ENCODE measurements around the gene ITGA11.

Gene ITGA11

DNA sequence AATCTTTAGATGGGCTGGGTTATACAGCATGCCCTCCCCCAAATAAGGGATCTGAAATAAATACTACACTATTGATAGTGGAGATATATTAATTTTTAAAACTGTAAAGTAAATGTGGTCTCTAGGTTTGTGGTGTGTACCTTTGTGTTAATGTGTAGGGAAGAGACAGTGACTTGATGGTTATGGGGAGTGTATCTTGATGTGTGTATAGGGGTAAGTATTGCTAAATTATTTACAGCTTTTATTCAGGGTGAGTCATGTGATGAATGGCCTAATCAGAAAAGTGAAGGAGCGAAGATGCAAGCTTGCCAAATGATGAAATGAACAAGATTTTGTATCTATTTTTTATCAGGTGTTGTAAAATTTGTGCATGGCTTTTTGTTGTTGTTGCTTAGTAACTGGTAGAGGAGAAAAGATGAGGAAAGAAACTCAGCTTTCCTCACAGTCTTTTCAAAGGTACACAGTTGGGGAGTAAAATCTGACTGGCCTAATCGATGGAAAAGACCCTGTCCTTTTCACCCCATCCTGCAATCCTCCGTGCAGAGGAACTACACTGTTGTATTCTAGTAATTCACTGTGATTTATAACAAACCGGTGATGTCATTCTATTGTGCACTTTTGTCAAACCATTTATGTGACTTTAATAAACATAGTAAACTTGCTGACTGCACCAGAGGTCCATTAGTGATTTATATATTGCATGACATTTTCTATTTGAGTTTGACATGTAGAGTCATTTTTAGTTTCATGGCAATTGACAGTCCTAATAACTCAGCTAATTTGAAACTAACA lies 136.8 kb downstream of the ITGA11 start:
- DNase-seq: no peak

DNA sequence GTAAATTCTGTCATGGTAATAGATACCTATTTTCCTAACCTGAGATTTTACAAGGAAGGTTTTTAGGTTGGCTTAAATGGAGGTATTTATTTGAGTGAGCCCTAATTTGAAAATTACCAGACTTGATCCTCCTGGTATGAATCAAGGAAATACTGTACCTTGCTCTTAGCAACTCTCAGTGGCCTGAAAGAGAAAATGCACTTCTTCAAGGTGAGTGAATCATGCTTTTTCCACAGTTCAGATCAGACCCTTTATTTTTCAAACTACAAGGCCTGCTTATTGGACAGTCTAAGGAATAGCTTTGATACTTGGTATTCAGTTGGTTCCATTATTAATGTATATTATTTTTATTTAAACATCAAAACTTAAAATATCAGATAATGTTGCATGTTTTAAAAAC lies 139.0 kb downstream of the ITGA11 start:
- no peak for DNase-seq

GRCh38 chr15:68292157-68292781 lies 139.7 kb downstream of the ITGA11 start:
- no peak for DNase-seq

GRCh38 chr15:68290715-68291114 lies 141.2 kb downstream of the ITGA11 start:
- DNase-seq: no peak

- DNase-seq: no peak
Measured at GRCh38 chr15:68289621-68290352, 142.2 kb downstream of the ITGA11 start.

GRCh38 chr15:68289057-68289456 lies 142.9 kb downstream of the ITGA11 start:
- no peak for DNase-seq

DNA sequence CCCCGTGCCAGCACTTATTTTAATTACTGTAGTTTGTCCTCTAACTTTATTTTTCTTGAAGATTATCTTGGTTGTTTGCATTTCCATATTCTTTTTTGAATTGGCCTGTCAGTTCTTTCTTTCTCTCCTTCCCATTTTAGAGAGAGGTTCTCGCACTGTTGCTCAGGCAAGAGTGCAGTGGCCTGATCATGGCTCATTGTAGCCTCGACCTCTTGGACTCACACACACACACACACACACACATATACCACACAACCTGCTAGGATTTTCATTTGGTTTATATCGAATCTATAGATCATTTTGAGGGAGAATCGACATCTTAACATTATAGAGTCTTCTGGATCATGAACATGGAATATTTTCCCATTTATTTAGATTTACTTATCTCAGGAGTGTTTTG lies 145.7 kb downstream of the ITGA11 start:
- DNase-seq: no peak

GRCh38 chr15:68285259-68285980 lies 146.5 kb downstream of the ITGA11 start:
- no peak for DNase-seq

- no peak for DNase-seq
Measured at GRCh38 chr15:68284616-68285258, 147.2 kb downstream of the ITGA11 start.

DNA sequence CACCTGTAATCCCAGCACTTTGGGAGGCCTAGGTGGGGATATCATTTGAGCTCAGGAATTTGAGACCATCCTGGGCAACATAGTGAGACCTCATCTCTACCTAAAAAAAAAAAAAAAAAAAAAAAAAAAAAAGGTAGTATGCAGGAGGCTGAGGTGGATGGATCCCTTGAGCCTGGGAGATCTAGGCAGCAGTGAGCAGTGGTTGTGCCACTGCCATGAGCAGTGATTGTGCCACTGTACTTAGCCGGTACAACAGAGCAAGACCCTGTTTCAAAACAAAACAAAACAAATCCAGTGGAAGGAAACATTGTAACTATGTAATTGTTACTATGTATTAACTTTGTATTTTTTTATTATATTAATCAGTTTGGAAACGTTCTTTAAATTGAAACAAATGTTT lies 148.6 kb downstream of the ITGA11 start:
- DNase-seq: no peak

GRCh38 chr15:68281008-68281407 lies 151.0 kb downstream of the ITGA11 start:
- DNase-seq: no peak

DNA sequence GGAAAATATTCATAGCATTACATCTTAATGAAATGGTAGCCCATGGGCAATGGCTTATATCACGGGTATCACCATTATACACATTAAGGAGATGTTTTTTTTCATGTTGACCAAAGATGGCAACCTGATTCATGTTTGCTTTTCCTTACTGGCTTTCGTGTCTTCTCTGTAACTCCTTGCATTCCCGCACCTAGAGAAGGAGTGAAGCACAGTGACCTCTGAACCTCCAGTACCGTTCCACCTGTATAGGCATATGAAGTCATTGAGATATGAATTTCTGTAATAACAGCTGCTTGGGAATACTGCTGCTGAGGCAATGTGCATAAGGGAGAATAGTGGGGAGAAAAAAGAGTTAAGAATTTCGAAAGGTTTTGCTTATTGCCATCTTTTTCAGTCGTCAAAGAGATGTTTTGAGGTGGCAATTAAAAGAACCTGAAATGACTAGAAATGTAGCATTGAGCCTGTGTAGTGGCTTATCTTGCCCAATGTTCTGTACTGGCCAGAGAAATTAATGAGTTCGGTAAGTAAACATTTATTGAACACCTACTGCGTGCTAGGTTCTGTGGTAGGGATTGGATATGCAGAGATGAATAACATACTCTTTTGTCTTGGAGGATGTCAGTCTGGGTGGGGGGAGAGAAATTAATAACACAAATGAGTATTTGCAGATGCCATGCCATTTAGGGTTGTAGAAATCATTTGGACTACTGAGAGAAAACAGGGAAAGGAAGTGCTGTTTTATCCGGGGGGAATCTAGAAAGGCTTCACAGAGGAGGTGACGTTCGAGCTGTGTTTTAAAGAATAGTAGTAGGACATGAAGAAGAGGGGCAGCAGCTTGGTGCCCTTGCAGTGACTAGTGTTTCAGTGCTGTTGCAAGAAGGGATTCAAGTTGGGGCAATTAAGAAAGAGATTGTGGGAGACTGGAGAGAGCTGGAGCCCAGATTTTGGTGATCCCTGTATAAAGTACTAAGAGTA lies 151.9 kb downstream of the ITGA11 start:
- DNase-seq: no peak

- DNase-seq: peak in 4 of 58 donors; percentile 37 to 60 (median 56)
Measured at GRCh38 chr15:68278595-68279405, 153.2 kb downstream of the ITGA11 start.

GRCh38 chr15:68278345-68278594 lies 153.7 kb downstream of the ITGA11 start:
- DNase-seq: peak in 7 of 58 donors; percentile 61 to 76 (median 67)

- peak; percentile 66 to 99 (median 93) for DNase-seq
Measured at GRCh38 chr15:68277603-68278344, 154.2 kb downstream of the ITGA11 start, which contains the start of gene FEM1B. Gene FEM1B (plus strand): TSS chr15:68277745. CDS start chr15:68278418, 673 bp downstream.

DNA sequence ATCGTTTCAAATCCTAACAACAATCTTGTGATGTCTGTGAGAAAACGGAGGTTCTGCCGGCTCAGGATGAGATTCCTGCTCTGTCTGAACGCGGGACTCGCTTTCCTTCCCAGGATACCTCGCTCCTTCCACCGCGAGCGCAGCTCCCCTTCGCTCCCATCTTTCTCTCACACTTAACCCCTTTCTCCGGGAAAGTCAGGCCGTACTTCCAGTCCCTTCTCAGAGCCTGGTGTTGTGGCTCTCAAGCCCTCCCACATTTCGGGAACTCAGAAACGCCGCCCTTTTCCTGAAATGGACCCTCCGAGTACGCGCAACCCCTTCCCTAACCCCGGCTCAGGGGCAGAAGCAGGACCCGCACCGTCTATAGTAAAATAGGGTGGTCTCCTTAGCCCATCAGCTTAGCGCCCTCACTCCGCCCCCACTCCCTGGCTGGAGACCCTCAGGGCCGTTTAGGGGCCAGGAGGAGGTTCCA lies 154.8 kb downstream of the ITGA11 start:
- DNase-seq: peak in 39 of 58 donors; percentile 28 to 87 (median 66)

- no peak for DNase-seq
Measured at GRCh38 chr15:68276668-68277067, 155.3 kb downstream of the ITGA11 start.

GRCh38 chr15:68275165-68275746 lies 156.7 kb downstream of the ITGA11 start:
- DNase-seq: no peak

Data from anterior cingulate cortex (tissue), 58 donors.